T-helper 2 cell treated with Interferon-gamma antibody and Interleukin-4, amounts not matched to agents 5 μg/mL and 100 μg/mL, for 36 hours (primary cell): ENCODE data around the gene CFAP46.
"Not testable (repeated sequence)": the region's sequence is repeated elsewhere in the genome, so short reads cannot be mapped to it uniquely, and the experiment has no call there.

ENCODE experiments used
- DNase-seq: peaks from one replicate; pipeline ENCODE4 v3.0.0; 2021; ENCODE audit warnings: low spot score
- H3K27ac Mint-ChIP-seq: one replicate; pipeline ENCODE4 v1.8.0; 2021; ENCODE audit warnings: mild to moderate bottlenecking, mixed read lengths
- H3K27me3 Mint-ChIP-seq: one replicate; pipeline ENCODE4 v1.8.0; 2021; ENCODE audit warnings: low read depth, mixed read lengths
- H3K36me3 Mint-ChIP-seq: one replicate; pipeline ENCODE4 v1.8.0; 2021; ENCODE audit warnings: low read depth, mixed read lengths
- H3K4me1 Mint-ChIP-seq: one replicate; pipeline ENCODE4 v1.8.0; 2021; ENCODE audit warnings: low read depth, mixed read lengths
- H3K4me3 Mint-ChIP-seq: one replicate; pipeline ENCODE4 v1.8.0; 2022; ENCODE audit warnings: mild to moderate bottlenecking, moderate library complexity, mixed read lengths
- H3K9me3 Mint-ChIP-seq: one replicate; pipeline ENCODE4 v1.8.0; 2021; ENCODE audit warnings: mixed read lengths

The CFAP46 gene

GRCh38 chr10:132938472-132939339, 3.7 kb downstream of the CFAP46 start:
- no peak overlapping the region for H3K4me3 Mint-ChIP-seq
- no peak for DNase-seq
- peaks cover 27% of the 10 kb centered on the region for H3K27me3 Mint-ChIP-seq
- H3K27ac Mint-ChIP-seq: peak overlapping the region; percentile 41
- no peaks in the 10 kb centered on the region for H3K9me3 Mint-ChIP-seq
- H3K36me3 Mint-ChIP-seq: no peaks in the 10 kb centered on the region
- no peaks in the 10 kb centered on the region for H3K4me1 Mint-ChIP-seq

DNA sequence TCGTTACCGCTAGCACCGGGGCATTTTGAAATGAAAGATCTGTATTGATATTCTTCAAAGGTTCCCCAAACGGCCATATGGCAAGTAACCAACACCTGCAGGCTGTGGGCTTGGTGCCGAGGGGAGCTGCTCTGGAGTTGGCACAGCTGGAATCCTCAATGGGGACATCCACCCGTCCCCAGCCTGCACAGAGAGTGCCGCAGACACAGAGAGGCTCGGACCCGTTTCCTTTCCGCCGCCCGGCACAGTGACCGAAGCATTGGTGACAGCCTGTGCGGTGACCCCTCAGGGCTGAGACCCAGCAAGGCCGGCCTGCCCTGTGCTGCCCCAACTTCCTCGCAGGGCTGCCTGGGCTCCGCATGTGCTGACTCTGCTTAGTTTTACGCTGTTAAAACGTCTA, 4.5 kb downstream of the CFAP46 start:
- Mint-ChIP-seq H3K9me3 (no peaks in the 10 kb centered on the region), H3K4me1 (no peaks in the 10 kb centered on the region), H3K27ac (no peak overlapping the region), H3K4me3 (no peak overlapping the region), H3K36me3 (no peaks in the 10 kb centered on the region), H3K27me3 (peaks cover 26% of the 10 kb centered on the region)
- no peak for DNase-seq

GRCh38 chr10:132934953-132935352, 7.4 kb downstream of the CFAP46 start:
- no peaks in the 10 kb centered on the region for H3K36me3 Mint-ChIP-seq
- no peaks in the 10 kb centered on the region for H3K9me3 Mint-ChIP-seq
- no peak overlapping the region for H3K4me3 Mint-ChIP-seq
- H3K27me3 Mint-ChIP-seq: peaks cover 4% of the 10 kb centered on the region
- DNase-seq: no peak
- no peaks in the 10 kb centered on the region for H3K4me1 Mint-ChIP-seq
- H3K27ac Mint-ChIP-seq: no peak overlapping the region

DNA sequence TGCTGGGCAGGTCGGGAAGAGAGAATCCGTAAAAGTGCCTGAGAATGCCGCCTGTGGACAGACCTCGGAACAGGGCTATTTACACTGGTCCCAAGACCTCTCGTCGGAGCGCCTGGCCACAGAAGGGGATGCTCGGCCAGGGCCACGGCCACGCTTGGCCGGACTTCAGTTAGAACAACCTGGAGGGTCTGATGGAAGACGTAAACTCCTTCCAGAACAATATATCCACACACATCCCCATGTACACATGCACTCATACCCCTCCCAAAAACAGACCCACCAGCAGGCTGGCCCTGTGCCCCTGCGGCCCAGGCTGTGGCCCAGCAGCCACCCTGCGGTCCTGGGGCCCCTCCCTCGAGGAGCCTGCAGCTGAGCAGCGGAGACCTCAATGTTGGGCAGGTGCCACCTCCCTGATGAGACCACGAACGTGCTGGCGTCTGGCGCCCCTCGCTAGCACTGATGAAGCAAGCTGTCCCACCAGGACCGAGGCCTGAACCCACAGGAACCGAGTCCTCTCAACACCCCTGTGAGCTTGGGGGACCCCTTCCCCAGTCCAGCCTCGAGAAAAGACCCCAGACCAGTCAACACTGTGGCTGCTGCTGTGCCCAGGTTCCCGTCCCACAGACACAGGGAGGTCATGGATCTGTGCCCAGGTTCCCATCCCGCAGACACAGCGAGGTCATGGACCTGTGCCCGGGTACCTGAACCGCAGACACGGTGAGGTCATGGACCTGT, 8.9 kb downstream of the CFAP46 start:
- Mint-ChIP-seq H3K27ac (no peak overlapping the region), H3K4me1 (no peaks in the 10 kb centered on the region), H3K27me3 (no peaks in the 10 kb centered on the region), H3K4me3 (no peak overlapping the region), H3K9me3 (no peaks in the 10 kb centered on the region), H3K36me3 (no peaks in the 10 kb centered on the region)
- no peak for DNase-seq

- H3K9me3 Mint-ChIP-seq: no peaks in the 10 kb centered on the region
- no peak for DNase-seq
- H3K27ac Mint-ChIP-seq: no peak overlapping the region
- H3K36me3 Mint-ChIP-seq: no peaks in the 10 kb centered on the region
- H3K4me3 Mint-ChIP-seq: no peak overlapping the region
- no peaks in the 10 kb centered on the region for H3K4me1 Mint-ChIP-seq
- H3K27me3 Mint-ChIP-seq: no peaks in the 10 kb centered on the region
These were observed 9.7 kb downstream of the CFAP46 start for GRCh38 chr10:132932461-132933307.

DNA sequence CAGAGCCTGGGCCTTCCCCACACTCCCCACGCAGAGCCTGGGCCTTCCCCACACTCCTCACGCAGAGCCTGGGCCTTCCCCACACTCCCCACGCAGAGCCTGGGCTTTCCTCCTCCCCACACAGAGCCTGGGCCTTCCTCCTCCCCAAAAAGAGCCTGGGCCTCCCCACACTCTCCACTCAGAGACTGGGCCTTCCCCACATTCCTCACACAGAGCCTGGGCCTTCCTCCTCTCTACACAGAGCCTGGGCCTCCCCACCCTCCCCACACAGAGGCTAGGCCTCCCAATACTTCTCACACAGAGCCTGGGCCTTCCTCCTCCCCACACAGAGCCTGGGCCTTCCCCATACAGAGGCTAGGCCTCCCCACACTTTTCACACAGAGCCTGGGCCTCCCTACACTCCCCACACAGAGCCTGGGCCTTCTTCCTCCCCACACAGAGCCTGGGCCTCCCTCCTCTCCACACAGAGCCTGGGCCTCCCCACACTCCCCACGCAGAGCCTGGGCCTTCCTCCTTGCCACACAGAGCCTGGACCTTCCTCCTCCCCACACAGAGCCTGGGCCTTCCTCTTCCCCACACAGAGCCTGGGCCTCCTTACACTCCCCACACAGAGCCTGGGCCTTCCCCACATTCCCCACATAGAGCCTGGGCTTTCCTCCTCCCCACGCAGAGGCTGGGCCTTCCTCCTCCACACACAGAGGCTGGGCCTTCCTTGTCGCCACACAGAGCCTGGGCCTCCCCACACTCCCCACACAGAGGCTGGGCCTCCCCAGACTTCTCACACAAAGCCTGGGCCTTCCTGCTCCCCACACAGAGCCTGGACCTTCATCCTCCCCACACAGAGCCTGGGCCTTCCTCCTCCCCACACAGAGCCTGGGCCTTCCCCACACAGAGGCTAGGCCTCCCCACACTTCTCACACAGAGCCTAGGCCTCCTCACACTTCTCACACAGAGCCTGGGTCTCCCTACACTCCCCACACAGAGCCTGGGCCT, 10.8 kb downstream of the CFAP46 start:
- not testable (repeated sequence) for H3K36me3 Mint-ChIP-seq, H3K27me3 Mint-ChIP-seq, H3K4me3 Mint-ChIP-seq

DNA sequence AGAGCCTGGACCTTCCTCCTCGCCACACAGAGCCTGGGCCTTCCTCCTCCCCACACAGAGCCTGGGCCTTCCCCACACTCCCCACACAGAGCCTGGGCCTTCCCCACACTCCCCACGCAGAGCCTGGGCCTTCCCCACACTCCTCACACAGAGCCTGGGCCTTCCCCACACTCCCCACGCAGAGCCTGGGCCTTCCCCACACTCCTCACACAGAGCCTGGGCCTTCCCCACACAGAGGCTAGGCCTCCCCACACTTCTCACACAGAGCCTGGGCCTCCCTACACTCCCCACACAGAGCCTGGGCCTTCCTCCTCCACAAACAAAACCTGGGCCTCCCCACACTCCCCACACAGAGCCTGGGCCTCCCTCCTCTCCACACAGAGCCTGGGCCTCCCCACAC, 11.7 kb downstream of the CFAP46 start:
- H3K4me3 Mint-ChIP-seq, DNase-seq, H3K27ac Mint-ChIP-seq, H3K4me1 Mint-ChIP-seq, H3K9me3 Mint-ChIP-seq, H3K27me3 Mint-ChIP-seq, H3K36me3 Mint-ChIP-seq: not testable (repeated sequence)

More for the DNA sequence above, 10.8 kb downstream of the CFAP46 start:
- not testable (repeated sequence) for H3K9me3 Mint-ChIP-seq, DNase-seq, H3K27ac Mint-ChIP-seq, H3K4me1 Mint-ChIP-seq

DNA sequence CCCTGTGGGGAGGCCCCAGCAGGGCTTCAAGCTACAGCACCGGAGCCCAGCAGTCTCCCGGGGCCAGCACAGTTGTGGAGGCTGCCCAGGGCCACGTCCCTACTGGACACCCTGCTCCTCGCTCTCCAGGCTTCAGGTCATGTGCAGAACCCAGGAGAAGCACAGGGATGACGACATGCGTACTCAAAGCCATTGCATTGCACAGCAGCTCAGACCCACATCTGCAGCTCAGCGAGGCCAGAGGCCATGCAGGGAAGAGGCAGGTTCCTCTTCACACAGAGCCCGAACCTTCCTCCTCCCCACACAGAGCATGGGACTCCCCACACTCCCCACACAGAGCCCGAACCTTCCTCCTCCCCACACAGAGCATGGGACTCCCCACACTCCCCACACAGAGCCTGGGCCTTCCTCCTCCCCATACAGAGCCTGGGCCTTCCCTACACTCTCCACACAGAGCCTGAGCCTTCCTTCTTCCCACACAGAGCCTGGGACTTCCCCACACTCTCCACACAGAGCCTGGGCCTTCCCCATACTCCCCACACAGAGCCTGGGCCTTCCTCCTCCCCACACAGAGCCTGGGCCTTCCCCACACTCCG, 12.3 kb downstream of the CFAP46 start:
- Mint-ChIP-seq H3K4me1 (no peaks in the 10 kb centered on the region), H3K4me3 (no peak overlapping the region), H3K9me3 (no peaks in the 10 kb centered on the region), H3K27me3 (no peaks in the 10 kb centered on the region), H3K36me3 (no peaks in the 10 kb centered on the region), H3K27ac (no peak overlapping the region)
- no peak for DNase-seq

- H3K4me3 Mint-ChIP-seq: no peak overlapping the region
- no peak overlapping the region for H3K27ac Mint-ChIP-seq
- DNase-seq: no peak
- H3K4me1 Mint-ChIP-seq: no peaks in the 10 kb centered on the region
- no peaks in the 10 kb centered on the region for H3K9me3 Mint-ChIP-seq
- no peaks in the 10 kb centered on the region for H3K36me3 Mint-ChIP-seq
- no peaks in the 10 kb centered on the region for H3K27me3 Mint-ChIP-seq
These were observed 12.9 kb downstream of the CFAP46 start for GRCh38 chr10:132929480-132929879.

DNA sequence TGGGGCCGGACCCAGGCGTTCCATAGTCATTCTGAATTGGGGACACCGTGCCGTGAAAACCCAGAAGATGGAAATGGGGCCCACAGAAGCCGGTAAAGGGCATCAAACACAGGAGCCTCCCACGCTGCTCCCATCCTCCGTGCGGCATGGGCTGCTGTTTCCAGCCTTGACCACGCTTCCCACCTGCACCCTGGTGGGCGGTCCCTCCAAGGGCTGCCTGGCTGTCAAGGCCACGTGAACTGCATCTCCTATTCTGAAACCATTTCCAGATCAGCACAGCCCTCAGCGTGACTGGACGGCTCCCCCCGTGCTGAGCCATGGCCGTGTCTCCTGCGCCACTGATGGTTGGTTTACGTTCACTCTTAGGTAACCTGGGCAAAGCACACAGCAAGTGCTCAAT, 14.1 kb downstream of the CFAP46 start:
- Mint-ChIP-seq H3K27me3 (no peaks in the 10 kb centered on the region), H3K36me3 (no peaks in the 10 kb centered on the region)

GRCh38 chr10:132927824-132928223, 14.5 kb downstream of the CFAP46 start:
- Mint-ChIP-seq H3K36me3 (no peaks in the 10 kb centered on the region), H3K27me3 (no peaks in the 10 kb centered on the region), H3K27ac (no peak overlapping the region), H3K4me3 (no peak overlapping the region), H3K9me3 (no peaks in the 10 kb centered on the region), H3K4me1 (no peaks in the 10 kb centered on the region)
- no peak for DNase-seq

More for the DNA sequence above, 14.1 kb downstream of the CFAP46 start:
- H3K27ac Mint-ChIP-seq: no peak overlapping the region
- H3K4me1 Mint-ChIP-seq: no peaks in the 10 kb centered on the region
- no peak overlapping the region for H3K4me3 Mint-ChIP-seq
- no peaks in the 10 kb centered on the region for H3K9me3 Mint-ChIP-seq
- no peak for DNase-seq

DNA sequence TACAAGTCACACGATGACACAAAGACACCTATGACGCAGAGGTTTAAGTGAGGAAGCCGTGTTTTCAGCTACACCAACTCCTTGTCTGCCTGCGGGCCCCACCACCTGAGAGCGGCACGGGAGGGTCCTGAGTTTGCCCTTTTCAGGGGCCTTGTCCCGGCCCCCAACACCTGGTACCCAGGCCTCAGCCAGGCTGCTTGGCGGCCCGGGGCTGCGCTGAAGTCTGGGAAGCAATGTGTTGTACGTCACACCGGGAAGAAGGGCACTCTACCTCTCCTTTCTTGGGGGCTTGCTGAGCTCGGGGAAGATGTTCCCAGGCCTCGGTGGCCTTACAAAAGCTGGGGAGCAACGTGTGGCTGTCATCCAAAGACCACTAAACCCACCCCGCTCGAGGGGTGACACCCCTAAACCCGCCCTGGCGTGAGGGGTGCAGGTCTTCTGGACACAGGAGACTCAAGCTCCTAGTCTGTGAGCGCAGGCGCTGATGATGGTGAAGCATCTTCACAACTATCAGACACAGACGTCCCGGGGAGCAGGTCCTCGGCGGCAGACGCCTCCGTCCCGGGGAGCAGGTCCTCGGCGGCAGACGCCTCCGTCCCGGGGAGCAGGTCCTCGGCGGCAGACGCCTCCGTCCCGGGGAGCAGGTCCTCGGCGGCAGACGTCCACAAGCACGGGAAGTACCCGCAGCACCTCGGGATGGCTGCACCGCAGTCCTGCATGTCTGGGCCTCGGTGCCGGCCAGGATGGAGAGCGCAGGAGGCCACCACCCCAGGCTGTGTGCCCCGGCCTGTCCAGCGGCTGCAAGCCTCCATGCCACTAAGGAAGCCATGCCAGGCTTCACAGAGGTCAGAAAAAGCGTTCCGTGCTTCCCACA, 15.4 kb downstream of the CFAP46 start:
- Mint-ChIP-seq H3K4me3 (no peak overlapping the region), H3K27ac (no peak overlapping the region), H3K4me1 (no peaks in the 10 kb centered on the region), H3K9me3 (no peaks in the 10 kb centered on the region), H3K36me3 (no peaks in the 10 kb centered on the region), H3K27me3 (no peaks in the 10 kb centered on the region)
- no peak for DNase-seq
